OCI-LY7 (cell line): Measurements from ENCODE around the gene GPC1. TPM values are rescaled to one million over a fixed set of nuclear protein-coding genes. Genes with fewer than 3 reads are reported as not detected.
"Not testable (repeated sequence)": the region's sequence is repeated elsewhere in the genome, so short reads cannot be mapped to it uniquely, and the experiment has no call there.

Experiments used
- Bru-seq: library from RNA; stranded (reverse); fragments of 400-500 nt; gene quantifications from one replicate; lab custom pipeline; 2021; lab: Mats Ljungman, UMichigan
- BruChase-seq, 2 experiments: library from RNA; stranded (reverse); fragments of 400-500 nt; gene quantifications; one replicate each; lab custom pipeline; 2021; lab: Mats Ljungman, UMichigan
- BruUV-seq: library from RNA; stranded (reverse); fragments of 400-500 nt; replicated peaks from 2 replicates; lab custom pipeline; 2021; lab: Mats Ljungman, UMichigan
- CTCF ChIA-PET: fragments of 300-600 bp; sonication (Branson Sonifier 250); formaldehyde crosslinking; loops from one replicate; lab custom pipeline; 2022; ENCODE audit warnings: antibody characterized with exemption; ENCODE audit not compliant: unreplicated experiment; lab: Charles Lee
- POLR2A ChIA-PET: fragments of 300-600 bp; sonication (Branson Sonifier 250); formaldehyde crosslinking; loops from one replicate; lab custom pipeline; 2022; ENCODE audit warnings: antibody characterized with exemption; lab: Charles Lee
- DNase-seq: peaks from one replicate; pipeline ENCODE4 v3.0.0-alpha.2; 2015; ENCODE audit warnings: low spot score
- H2AFZ ChIP-seq: fragments of 200-600 bp; sonication (generic), shearing (Covaris generic); 2 replicates; pipeline ENCODE4 v1.6.1; 2014; ENCODE audit warnings: mild to moderate bottlenecking, antibody characterized with exemption, low read length, moderate library complexity
- H3K27ac ChIP-seq: fragments of 200-600 bp; sonication (generic); 2 replicates; pipeline ENCODE4 v1.5.1; 2014; ENCODE audit warnings: mixed run types, low read depth, mild to moderate bottlenecking, moderate library complexity, low read length, inconsistent platforms; ENCODE audit not compliant: poor library complexity, severe bottlenecking
- H3K36me3 ChIP-seq: fragments of 200-600 bp; sonication (generic); 2 replicates; pipeline ENCODE4 v1.6.1; 2014; ENCODE audit warnings: mild to moderate bottlenecking, antibody characterized with exemption, low read length, moderate library complexity, mixed read lengths; ENCODE audit not compliant: insufficient read depth
- H3K4me1 ChIP-seq: fragments of 200-600 bp; sonication (generic); 2 replicates; pipeline ENCODE4 v1.5.1; 2014; ENCODE audit warnings: mild to moderate bottlenecking, low read length; ENCODE audit not compliant: insufficient read depth, poor library complexity, severe bottlenecking
- H3K4me2 ChIP-seq: fragments of 200-600 bp; sonication (generic); 2 replicates; pipeline ENCODE4 v1.6.1; 2014; ENCODE audit warnings: mild to moderate bottlenecking, low read length
- H3K4me3 ChIP-seq: fragments of 200-600 bp; sonication (generic); 2 replicates; pipeline ENCODE4 v1.5.1; 2014; ENCODE audit warnings: mild to moderate bottlenecking, low read depth, low read length; ENCODE audit not compliant: poor library complexity, severe bottlenecking
- H3K79me2 ChIP-seq: fragments of 200-600 bp; sonication (generic); 2 replicates; pipeline ENCODE4 v1.6.1; 2016; ENCODE audit warnings: low read depth, mild to moderate bottlenecking, low read length, moderate library complexity, mixed read lengths; ENCODE audit not compliant: insufficient read depth
- H3K9me2 ChIP-seq: fragments of 200-600 bp; sonication (generic); 2 replicates; pipeline ENCODE4 v1.6.1; 2016; ENCODE audit warnings: mild to moderate bottlenecking, low read length, mixed read lengths; ENCODE audit not compliant: insufficient read depth
- H3K9me3 ChIP-seq: fragments of 200-600 bp; sonication (generic); 2 replicates; pipeline ENCODE4 v1.6.1; 2014; ENCODE audit warnings: mild to moderate bottlenecking, mixed run types, low read length, mixed read lengths
- H4K20me1 ChIP-seq: fragments of 200-600 bp; sonication (generic); 2 replicates; pipeline ENCODE4 v1.6.1; 2014; ENCODE audit warnings: mild to moderate bottlenecking, antibody characterized with exemption, low read length, moderate library complexity, mixed read lengths; ENCODE audit not compliant: insufficient read depth
- EZH2phosphoT487 ChIP-seq: fragments of 200-600 bp; sonication (generic); IDR thresholded peaks from 2 replicates; pipeline ENCODE4 v1.6.1; 2018; ENCODE audit warnings: low read depth, borderline replicate concordance, mild to moderate bottlenecking, mixed run types, antibody characterized with exemption, low read length, moderate library complexity, mixed read lengths
- intact Hi-C: fragments of 100-400 bp; cut with micrococcal nuclease; formaldehyde crosslinking; loops from one replicate; pipeline ENCODE4 v1.10.0; 2022; ENCODE audit not compliant: unreplicated experiment
- long read RNA-seq: library from polyadenylated mRNA; stranded (forward); transcript quantifications from one replicate; pipeline ENCODE4 v2.0.0, GENCODE V29; 2022
- total RNA-seq, 2 experiments: library from RNA; depleted of rRNA in 1 of 2; stranded (reverse); fragments of >200 nt in 1 of 2; shearing (Covaris generic) in 1 of 2; gene quantifications; 2 replicates each; pipeline ENCODE4 v1.2.3, GENCODE V29; 2014 to 2022
- TF ChIP-seq, protein P1 (sequence below): fragments of 200-600 bp; sonication (generic); conservative IDR thresholded peaks from 2 replicates; pipeline ENCODE4 v1.5.1; 2014; ENCODE audit warnings: mild to moderate bottlenecking, antibody characterized with exemption, low read length, moderate library complexity, mixed read lengths

The GPC1 gene
- 1.4 and 2.4 TPM in 2 replicates for total RNA-seq (2014; rRNA removed; shearing (Covaris generic))
- total RNA-seq (2022) = 3.0 and 4.0 TPM in 2 replicates
- percentile 24 among the genes with signal in this experiment for Bru-seq, nascent RNA
- BruChase-seq, experiment 1, labeled RNA remaining after a 6-hour chase = percentile 29 among the genes with signal in this experiment
- BruChase-seq, experiment 2, labeled RNA remaining after a 2-hour chase = percentile 32 among the genes with signal in this experiment
- long read RNA-seq, transcript GPC1-201 (9 exons, 3,713 nt) = major isoform, 6 of 7 reads
- long read RNA-seq, partial matches to known transcripts = 0 of 7 reads
- long read RNA-seq, other reads (novel, unspliced or antisense) = 1 of 7 reads

GRCh38 chr2:240435457-240435947, at the start of gene GPC1:
Gene GPC1, plus strand, starts transcription at chr2:240435663. Its CDS starts 256 bp downstream, at chr2:240435919.
- peaks cover 3% of the 10 kb centered on the region; the same call in 1 of the 2 replicates for H4K20me1 ChIP-seq
- H3K9me3 ChIP-seq = no peaks in the 10 kb centered on the region
- DNase-seq = peak; percentile 78
- no peaks in the 10 kb centered on the region for H3K79me2 ChIP-seq
- no peak within 1 kb of the TSS for H3K27ac ChIP-seq
- POLR2A ChIA-PET = no interaction called here
- TF ChIP-seq EZH2phosphoT487 = no peak
- TF ChIP-seq, protein P1, sequence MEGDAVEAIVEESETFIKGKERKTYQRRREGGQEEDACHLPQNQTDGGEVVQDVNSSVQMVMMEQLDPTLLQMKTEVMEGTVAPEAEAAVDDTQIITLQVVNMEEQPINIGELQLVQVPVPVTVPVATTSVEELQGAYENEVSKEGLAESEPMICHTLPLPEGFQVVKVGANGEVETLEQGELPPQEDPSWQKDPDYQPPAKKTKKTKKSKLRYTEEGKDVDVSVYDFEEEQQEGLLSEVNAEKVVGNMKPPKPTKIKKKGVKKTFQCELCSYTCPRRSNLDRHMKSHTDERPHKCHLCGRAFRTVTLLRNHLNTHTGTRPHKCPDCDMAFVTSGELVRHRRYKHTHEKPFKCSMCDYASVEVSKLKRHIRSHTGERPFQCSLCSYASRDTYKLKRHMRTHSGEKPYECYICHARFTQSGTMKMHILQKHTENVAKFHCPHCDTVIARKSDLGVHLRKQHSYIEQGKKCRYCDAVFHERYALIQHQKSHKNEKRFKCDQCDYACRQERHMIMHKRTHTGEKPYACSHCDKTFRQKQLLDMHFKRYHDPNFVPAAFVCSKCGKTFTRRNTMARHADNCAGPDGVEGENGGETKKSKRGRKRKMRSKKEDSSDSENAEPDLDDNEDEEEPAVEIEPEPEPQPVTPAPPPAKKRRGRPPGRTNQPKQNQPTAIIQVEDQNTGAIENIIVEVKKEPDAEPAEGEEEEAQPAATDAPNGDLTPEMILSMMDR = no peak
- intact Hi-C loops = loop anchor here (5.0 to 10.0 kb wide), 2 partner anchors 373 to 411 kb away; partner anchors contain the start of gene NDUFA10
- CTCF ChIA-PET = no interaction called here
- H3K4me2 ChIP-seq = peak within 1 kb of the TSS; percentile 99
- peaks cover 6% of the 10 kb centered on the region for H3K4me1 ChIP-seq
- H3K36me3 ChIP-seq = no peaks in the 10 kb centered on the region
- peak within 1 kb of the TSS; percentile 82 for H3K4me3 ChIP-seq
- H3K9me2 ChIP-seq = no peaks in the 10 kb centered on the region
- no TSS peak for BruUV-seq
- peak within 1 kb of the TSS; percentile 100 for H2AFZ ChIP-seq

DNA sequence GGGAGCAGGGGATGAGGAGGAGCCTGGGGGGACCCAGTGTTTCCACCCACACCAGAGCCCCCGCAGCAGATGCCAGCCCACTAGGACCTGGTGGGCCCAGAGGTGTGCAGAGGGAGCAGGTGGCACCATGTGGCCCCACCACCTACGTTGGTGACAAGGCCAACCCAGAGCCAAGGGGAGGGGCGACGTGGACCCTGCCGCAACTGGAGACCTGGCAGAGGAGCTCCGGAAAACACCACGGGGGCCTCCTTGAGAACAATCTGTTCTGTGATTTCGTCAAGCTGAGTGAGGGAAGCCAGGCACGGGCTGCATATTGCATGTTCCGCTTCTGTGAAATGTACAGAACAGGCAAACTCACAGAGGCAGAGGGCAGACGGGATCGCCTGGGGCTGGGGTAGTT, 49.1 kb upstream of the GPC1 start:
- Histone ChIP-seq H3K36me3 (no peaks in the 10 kb centered on the region), H2AFZ (no peak overlapping the region), H3K27ac (no peak overlapping the region), H3K9me3 (no peaks in the 10 kb centered on the region), H3K4me3 (no peak overlapping the region), H3K4me2 (no peak overlapping the region), H4K20me1 (no peaks in the 10 kb centered on the region), H3K9me2 (no peaks in the 10 kb centered on the region), H3K79me2 (no peaks in the 10 kb centered on the region), H3K4me1 (no peaks in the 10 kb centered on the region)
- ChIA-PET CTCF (interaction anchor here (0.6 kb wide), 1 partner anchor 566 kb away, joined by 3 read pairs; no protein-coding TSS in a partner anchor), POLR2A (interaction anchor here (0.6 to 1.1 kb wide), 4 partner anchors 11 to 1099 kb away, joined by 3 to 5 read pairs (median 4); no protein-coding TSS in a partner anchor)
- no TSS peak for BruUV-seq
- intact Hi-C loops = no loop called here
- no peak for DNase-seq
- TF ChIP-seq EZH2phosphoT487 = no peak
- TF ChIP-seq, protein P1 = no peak

DNA sequence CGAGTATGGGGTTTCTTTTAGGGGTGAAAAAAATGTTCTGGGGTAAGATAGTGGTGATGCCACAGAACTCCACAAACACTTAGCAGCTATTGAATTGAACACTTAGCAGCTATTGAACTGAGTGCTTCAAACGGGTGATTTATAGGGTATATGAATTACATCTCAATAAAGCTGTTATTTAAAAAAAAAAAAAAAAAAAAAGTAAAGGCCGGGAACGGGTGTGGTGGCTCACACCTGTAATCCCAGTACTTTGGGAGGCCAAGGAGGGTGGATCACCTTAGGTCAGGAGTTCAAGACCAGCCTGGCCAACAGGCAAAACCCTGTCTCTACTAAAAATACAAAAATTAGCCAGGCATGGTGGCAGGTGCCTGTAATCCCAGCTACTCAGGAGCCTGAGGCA, 48.7 kb upstream of the GPC1 start:
- H3K4me1 ChIP-seq, BruUV-seq, CTCF ChIA-PET, H3K79me2 ChIP-seq, H3K9me3 ChIP-seq, H3K9me2 ChIP-seq, H4K20me1 ChIP-seq, intact Hi-C loops, H2AFZ ChIP-seq, DNase-seq, H3K27ac ChIP-seq, H3K4me2 ChIP-seq, H3K4me3 ChIP-seq, H3K36me3 ChIP-seq: not testable (repeated sequence)
- POLR2A ChIA-PET = interaction anchor here (0.6 to 1.1 kb wide), 4 partner anchors 11 to 1099 kb away, joined by 3 to 5 read pairs (median 4); no protein-coding TSS in a partner anchor
